Measurements from ENCODE around the gene FYB2. TPM values are rescaled to one million over a fixed set of nuclear protein-coding genes. Genes with fewer than 3 reads are reported as not detected.

Gene FYB2
- total RNA-seq, 1 experiment from 2014 or later: 0.15 TPM

DNA sequence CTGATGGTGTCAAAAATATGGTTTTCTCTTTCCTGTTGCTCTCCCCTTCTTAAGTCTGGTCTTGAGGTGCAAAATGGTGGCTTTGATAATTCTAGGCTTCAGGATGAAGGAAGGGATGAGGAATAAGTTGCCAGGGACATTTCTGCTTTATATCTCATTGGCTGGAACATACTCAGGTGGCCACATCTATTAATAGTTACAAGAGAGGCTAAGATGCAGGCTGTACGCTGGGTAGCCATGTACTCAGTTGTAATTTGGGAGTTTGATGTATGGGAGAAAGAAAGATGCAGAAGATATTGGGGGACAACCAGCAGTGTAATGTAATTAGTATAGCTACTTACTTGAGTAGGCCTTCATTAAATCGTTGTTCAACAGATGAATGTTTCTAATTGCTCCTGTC, 148.9 kb downstream of the FYB2 start:
- ATAC-seq (no peak), DNase-seq (ENCODE audit: low spot score) (no peak)
- CTCF ChIA-PET: no interaction called here
- no peak overlapping the region for H3K27ac Mint-ChIP-seq
- peaks cover 12% of the 10 kb centered on the region for H3K4me1 Mint-ChIP-seq
- TF ChIP-seq NR3C1 (CRISPR knock-in tag; conservative IDR thresholded peaks at IDR 0.05; ENCODE audit: low read depth) (no peak), JAZF1 (CRISPR knock-in tag; IDR thresholded peaks at IDR 0.05) (no peak), CBFB (CRISPR knock-in tag; IDR thresholded peaks at IDR 0.05; ENCODE audit: low read depth) (no peak), ZNF121 (CRISPR knock-in tag; IDR thresholded peaks at IDR 0.05) (no peak), ZNF532 (CRISPR knock-in tag; IDR thresholded peaks at IDR 0.05; ENCODE audit: borderline replicate concordance) (no peak), KAT7 (CRISPR knock-in tag; IDR thresholded peaks at IDR 0.05; ENCODE audit: borderline replicate concordance) (no peak), SP1 (CRISPR knock-in tag; conservative IDR thresholded peaks at IDR 0.05) (no peak)
- TF ChIP-seq, protein P1, sequence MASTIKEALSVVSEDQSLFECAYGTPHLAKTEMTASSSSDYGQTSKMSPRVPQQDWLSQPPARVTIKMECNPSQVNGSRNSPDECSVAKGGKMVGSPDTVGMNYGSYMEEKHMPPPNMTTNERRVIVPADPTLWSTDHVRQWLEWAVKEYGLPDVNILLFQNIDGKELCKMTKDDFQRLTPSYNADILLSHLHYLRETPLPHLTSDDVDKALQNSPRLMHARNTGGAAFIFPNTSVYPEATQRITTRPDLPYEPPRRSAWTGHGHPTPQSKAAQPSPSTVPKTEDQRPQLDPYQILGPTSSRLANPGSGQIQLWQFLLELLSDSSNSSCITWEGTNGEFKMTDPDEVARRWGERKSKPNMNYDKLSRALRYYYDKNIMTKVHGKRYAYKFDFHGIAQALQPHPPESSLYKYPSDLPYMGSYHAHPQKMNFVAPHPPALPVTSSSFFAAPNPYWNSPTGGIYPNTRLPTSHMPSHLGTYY (CRISPR knock-in tag; IDR thresholded peaks at IDR 0.05): no peak
- H3K4me3 Mint-ChIP-seq: no peak overlapping the region
- H3K36me3 Mint-ChIP-seq: no peaks in the 10 kb centered on the region
- POLR2A ChIA-PET: interaction anchor here (0.6 kb wide), 1 partner anchor 18 kb away, joined by 3 read pairs; no protein-coding TSS in a partner anchor
- H3K9me3 Mint-ChIP-seq: no peaks in the 10 kb centered on the region
- no peaks in the 10 kb centered on the region for H3K27me3 Mint-ChIP-seq (ENCODE audit: low read depth)

Other genes with a start within 250 kb of the FYB2 start
- 28.2 to 31.0 TPM (median 28.8 TPM) in 3 replicates for gene PLPP3, start 239.8 kb downstream of the FYB2 start, total RNA-seq (2021)
- gene PRKAA2, start 174.1 kb downstream of the FYB2 start, total RNA-seq (2021): 4.8 to 8.1 TPM (median 8.1 TPM) in 3 replicates
- 0.07 to 0.13 TPM in 2 of 3 replicates, not detected in the other for gene C8A, start 35.4 kb upstream of the FYB2 start, total RNA-seq (2021)
- 0.30 to 0.46 TPM in 2 of 3 replicates, not detected in the other for gene C8B, start 146.6 kb upstream of the FYB2 start, total RNA-seq (2021)